GM10248 (cell line): ENCODE data around the gene IFT22.
A peak's percentile ranks its signal among the peaks of the same experiment; 100 is the strongest.

Experiments used
- CTCF ChIA-PET: fragments of 300-600 bp; sonication (Branson Sonifier 250); formaldehyde crosslinking; extraction: SDS; loops from one replicate; lab custom pipeline; 2021; ENCODE audit warnings: antibody characterized with exemption; lab: Yijun Ruan, JAX
- POLR2A ChIA-PET: fragments of 350-650 bp; sonication (Branson Sonifier 250); formaldehyde crosslinking; extraction: SDS; loops from one replicate; lab custom pipeline; 2020; ENCODE audit warnings: antibody characterized with exemption; lab: Yijun Ruan, JAX
- DNase-seq: peaks from one replicate; pipeline ENCODE4 v3.0.0; 2012; ENCODE audit errors: extremely low spot score
- TF ChIP-seq, protein P1 (sequence below): IDR thresholded peaks from 2 replicates; pipeline ENCODE4 v1.5.1; 2012; ENCODE audit warnings: mild to moderate bottlenecking, low read depth; ENCODE audit errors: extremely low read depth, missing control alignments, control extremely low read depth

The IFT22 gene

DNA sequence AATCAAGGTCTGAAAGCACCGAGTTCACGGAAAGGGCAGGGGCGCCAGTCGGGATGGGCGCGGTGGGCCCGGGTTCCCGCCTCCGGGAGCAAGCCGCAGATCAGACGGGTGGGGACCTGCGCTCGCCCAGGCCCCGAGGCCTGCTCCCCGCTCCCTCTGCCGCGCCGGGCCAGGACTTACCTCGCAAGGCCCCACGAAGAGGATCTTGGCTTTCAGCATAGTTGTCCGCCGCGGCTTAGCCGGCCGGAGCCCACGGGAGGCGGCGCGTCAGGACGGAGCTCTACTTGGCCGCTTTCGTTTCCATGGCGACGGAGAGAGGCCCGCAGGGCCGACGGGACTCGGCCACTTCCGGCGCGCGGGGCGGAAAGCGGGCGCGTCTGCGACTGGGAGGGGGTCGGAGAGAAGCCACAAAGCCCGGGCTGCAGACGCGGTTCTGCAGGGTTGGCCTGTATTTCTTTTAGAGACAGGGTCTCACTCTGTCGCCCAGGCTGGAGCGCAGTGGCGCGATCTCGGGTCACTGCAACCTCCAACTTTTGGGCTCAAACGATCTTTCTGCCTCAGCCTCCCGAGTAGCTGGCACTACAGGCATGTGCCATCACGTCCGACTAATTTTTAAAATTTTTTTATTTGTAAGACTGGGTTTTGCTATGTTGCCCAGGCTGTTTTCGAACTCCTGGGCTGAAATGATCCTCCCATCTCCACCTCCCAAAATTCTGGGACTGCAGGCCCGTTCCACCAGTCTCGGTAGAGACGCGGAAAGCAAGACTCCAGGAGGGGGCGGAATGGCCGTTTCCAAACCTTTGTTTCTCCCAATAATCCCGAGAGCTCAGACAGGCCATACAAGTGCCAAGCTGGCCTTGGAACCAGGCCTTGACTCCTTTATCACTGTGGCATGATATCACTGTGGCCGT, at the start of gene IFT22:
TSS of gene IFT22 (minus strand) at position 322 of the 911 bp plus-strand sequence. CDS start at position 219, 103 bp downstream.
- ChIA-PET CTCF (interaction anchor here (0.7 to 1.5 kb wide), 6 partner anchors 32 to 216 kb away, joined by 3 to 6 read pairs (median 3); no protein-coding TSS in a partner anchor), POLR2A (interaction anchor here (0.6 kb wide), 1 partner anchor 30 kb away, joined by 3 read pairs; no protein-coding TSS in a partner anchor)
- TF ChIP-seq, protein P1, sequence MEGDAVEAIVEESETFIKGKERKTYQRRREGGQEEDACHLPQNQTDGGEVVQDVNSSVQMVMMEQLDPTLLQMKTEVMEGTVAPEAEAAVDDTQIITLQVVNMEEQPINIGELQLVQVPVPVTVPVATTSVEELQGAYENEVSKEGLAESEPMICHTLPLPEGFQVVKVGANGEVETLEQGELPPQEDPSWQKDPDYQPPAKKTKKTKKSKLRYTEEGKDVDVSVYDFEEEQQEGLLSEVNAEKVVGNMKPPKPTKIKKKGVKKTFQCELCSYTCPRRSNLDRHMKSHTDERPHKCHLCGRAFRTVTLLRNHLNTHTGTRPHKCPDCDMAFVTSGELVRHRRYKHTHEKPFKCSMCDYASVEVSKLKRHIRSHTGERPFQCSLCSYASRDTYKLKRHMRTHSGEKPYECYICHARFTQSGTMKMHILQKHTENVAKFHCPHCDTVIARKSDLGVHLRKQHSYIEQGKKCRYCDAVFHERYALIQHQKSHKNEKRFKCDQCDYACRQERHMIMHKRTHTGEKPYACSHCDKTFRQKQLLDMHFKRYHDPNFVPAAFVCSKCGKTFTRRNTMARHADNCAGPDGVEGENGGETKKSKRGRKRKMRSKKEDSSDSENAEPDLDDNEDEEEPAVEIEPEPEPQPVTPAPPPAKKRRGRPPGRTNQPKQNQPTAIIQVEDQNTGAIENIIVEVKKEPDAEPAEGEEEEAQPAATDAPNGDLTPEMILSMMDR, result peak; percentile 5
- peak; percentile 97 for DNase-seq

DNA sequence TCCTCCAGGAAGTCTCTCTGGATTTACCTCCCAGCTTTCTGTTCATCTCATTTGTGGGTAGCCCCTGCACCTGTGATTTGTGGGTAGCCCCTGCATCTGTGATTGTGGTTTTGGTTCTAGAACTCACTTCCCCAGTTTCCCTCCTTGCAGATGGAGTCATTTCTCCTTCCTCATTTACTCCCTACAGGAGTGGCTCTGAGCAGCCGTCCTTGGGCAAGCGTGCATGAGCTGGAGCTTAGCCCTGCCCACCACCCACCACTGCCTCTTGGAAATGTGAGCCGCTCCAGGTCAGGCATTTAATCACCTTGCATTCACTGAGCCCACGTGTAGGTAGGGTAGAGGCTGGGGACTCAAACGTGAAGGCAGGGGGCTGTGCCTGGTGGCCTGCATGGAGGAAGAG, 49.2 kb upstream of the IFT22 start:
- ChIA-PET POLR2A (no interaction called here), CTCF (interaction anchor here (0.8 to 3.6 kb wide), 4 partner anchors 10 to 41 kb away, joined by 3 to 16 read pairs (median 4); no protein-coding TSS in a partner anchor)
- DNase-seq, result no peak
- TF ChIP-seq, protein P1, result no peak

DNA sequence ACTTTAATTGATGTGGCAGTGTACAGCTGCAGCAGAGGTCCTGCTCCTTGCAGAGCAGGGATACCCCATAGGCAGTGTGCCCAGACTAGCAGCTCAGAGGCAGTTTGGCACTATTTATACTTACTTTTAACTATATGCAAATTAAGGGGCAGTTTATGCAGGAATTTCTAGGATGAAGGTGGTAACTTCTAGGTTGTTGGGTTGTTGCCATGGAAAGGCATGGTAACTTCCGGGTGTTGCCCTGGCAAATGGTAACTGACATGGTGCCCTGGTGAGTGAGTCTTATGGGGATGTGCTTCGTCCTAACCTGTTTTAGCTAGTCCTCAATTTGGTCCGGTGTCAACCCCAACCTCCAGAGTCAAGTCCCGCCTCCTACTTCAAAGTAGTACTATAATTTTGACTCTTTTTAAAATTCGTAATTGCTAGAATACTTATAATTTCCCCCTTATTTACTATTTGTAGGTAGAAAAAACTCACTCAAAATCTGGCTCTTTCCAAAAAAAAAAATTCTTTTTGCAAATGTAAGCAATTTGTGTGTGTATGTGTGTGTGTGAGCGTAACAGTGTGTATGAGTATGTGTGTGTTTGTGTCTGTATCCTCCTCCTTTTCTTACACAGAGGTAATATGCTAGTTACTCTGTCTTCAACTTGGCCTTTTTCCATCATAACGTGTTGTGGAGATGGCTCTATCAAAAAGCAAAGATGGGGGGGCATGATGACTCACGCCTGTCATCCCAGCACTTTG, 47.0 kb upstream of the IFT22 start:
- no peak for DNase-seq
- CTCF ChIA-PET, result interaction anchor here (1.8 to 3.6 kb wide), 2 partner anchors 43 to 72 kb away, joined by 5 to 16 read pairs; no protein-coding TSS in a partner anchor
- POLR2A ChIA-PET, result no interaction called here
- TF ChIP-seq, protein P1, result no peak

DNA sequence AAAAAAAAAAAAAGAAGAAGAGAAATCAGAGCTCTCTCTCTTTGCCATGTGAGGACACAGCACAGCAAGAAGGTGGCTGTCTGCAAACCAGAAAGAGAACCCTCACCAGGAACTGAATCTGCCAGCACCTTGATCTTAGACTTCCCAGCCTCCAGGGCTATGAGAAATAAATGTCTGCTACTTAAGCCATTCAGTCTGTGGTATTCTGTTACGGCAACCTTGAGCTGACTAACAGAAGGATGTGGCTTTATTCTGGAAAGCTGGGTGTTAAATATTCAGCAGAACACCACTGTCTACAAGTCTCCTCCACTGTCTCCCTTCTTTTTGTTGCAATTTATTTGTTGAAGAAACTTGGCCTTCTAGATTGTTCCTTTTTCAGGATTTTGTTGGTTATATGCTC, 46.1 kb upstream of the IFT22 start:
- ChIA-PET CTCF (interaction anchor here (1.8 to 3.6 kb wide), 2 partner anchors 44 to 73 kb away, joined by 5 to 16 read pairs; no protein-coding TSS in a partner anchor), POLR2A (no interaction called here)
- no peak for DNase-seq
- TF ChIP-seq, protein P1, result no peak

DNA sequence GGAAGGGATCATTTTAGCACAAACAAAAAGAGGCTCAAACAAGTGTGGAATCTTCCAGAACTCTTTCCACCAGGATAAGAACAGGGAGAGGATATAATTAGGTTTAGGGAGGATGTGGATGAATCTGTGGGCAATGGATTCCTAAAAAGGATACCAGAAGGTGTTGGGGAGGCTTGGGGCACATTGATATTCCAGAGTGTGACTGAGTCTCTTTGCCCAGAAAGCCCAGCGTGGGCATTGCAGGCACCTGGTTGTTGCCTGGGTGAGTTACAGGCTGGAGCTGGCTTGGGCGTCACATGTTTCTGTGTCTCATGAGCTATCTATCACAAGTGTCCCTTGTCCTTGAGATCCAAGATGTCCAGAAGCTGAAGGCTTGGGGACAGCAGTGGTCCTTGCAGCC, 44.3 kb upstream of the IFT22 start:
- POLR2A ChIA-PET, result no interaction called here
- CTCF ChIA-PET, result interaction anchor here (1.3 to 1.6 kb wide), 3 partner anchors 11 to 46 kb away, joined by 4 to 5 read pairs (median 4); no protein-coding TSS in a partner anchor
- DNase-seq, result no peak
- TF ChIP-seq, protein P1, result no peak
